ENCODE results near the gene VWA5B2. TPM values are rescaled to one million over a fixed set of nuclear protein-coding genes. Genes with fewer than 3 reads are reported as not detected.

The VWA5B2 gene
- total and polyA plus RNA-seq, 2 experiments from 2014 or later, result 0.66 TPM; not detected in 1

DNA sequence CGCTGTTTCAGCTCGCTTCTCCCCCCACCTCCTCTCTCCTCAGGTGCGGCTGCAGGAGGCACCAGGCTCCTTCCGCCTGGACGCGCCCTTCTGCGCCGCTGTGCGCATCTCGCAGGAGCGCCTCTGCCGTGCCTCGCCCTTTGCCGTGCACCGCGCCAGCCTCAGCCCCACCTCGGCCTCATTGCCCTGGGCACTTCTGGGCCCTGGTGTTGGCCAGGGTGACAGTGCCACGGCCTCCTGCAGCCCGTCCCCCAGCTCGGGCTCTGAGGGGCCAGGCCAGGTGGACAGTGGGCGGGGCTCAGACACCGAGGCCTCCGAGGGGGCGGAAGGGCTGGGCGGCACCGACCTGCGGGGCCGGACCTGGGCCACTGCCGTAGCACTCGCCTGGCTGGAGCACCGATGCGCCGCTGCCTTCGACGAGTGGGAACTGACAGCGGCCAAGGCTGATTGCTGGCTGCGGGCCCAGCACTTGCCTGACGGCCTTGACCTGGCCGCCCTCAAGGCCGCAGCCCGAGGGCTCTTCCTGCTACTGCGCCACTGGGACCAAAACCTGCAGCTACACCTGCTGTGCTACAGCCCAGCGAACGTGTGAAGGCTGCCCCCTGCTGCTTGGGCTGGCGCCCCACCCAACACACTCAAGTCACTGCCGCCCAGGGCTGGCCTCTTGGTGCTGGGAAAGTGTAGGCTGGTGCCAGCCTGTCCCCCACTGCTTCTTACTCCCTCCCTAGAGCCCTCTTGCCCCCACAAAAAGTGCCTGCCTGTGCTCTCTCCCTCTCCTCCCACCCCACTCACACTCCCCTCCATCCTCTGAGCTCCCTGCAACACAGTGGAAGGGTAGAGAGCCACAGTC is 12.3 kb downstream of the VWA5B2 start (continued):
- TF ChIP-seq, protein P1, sequence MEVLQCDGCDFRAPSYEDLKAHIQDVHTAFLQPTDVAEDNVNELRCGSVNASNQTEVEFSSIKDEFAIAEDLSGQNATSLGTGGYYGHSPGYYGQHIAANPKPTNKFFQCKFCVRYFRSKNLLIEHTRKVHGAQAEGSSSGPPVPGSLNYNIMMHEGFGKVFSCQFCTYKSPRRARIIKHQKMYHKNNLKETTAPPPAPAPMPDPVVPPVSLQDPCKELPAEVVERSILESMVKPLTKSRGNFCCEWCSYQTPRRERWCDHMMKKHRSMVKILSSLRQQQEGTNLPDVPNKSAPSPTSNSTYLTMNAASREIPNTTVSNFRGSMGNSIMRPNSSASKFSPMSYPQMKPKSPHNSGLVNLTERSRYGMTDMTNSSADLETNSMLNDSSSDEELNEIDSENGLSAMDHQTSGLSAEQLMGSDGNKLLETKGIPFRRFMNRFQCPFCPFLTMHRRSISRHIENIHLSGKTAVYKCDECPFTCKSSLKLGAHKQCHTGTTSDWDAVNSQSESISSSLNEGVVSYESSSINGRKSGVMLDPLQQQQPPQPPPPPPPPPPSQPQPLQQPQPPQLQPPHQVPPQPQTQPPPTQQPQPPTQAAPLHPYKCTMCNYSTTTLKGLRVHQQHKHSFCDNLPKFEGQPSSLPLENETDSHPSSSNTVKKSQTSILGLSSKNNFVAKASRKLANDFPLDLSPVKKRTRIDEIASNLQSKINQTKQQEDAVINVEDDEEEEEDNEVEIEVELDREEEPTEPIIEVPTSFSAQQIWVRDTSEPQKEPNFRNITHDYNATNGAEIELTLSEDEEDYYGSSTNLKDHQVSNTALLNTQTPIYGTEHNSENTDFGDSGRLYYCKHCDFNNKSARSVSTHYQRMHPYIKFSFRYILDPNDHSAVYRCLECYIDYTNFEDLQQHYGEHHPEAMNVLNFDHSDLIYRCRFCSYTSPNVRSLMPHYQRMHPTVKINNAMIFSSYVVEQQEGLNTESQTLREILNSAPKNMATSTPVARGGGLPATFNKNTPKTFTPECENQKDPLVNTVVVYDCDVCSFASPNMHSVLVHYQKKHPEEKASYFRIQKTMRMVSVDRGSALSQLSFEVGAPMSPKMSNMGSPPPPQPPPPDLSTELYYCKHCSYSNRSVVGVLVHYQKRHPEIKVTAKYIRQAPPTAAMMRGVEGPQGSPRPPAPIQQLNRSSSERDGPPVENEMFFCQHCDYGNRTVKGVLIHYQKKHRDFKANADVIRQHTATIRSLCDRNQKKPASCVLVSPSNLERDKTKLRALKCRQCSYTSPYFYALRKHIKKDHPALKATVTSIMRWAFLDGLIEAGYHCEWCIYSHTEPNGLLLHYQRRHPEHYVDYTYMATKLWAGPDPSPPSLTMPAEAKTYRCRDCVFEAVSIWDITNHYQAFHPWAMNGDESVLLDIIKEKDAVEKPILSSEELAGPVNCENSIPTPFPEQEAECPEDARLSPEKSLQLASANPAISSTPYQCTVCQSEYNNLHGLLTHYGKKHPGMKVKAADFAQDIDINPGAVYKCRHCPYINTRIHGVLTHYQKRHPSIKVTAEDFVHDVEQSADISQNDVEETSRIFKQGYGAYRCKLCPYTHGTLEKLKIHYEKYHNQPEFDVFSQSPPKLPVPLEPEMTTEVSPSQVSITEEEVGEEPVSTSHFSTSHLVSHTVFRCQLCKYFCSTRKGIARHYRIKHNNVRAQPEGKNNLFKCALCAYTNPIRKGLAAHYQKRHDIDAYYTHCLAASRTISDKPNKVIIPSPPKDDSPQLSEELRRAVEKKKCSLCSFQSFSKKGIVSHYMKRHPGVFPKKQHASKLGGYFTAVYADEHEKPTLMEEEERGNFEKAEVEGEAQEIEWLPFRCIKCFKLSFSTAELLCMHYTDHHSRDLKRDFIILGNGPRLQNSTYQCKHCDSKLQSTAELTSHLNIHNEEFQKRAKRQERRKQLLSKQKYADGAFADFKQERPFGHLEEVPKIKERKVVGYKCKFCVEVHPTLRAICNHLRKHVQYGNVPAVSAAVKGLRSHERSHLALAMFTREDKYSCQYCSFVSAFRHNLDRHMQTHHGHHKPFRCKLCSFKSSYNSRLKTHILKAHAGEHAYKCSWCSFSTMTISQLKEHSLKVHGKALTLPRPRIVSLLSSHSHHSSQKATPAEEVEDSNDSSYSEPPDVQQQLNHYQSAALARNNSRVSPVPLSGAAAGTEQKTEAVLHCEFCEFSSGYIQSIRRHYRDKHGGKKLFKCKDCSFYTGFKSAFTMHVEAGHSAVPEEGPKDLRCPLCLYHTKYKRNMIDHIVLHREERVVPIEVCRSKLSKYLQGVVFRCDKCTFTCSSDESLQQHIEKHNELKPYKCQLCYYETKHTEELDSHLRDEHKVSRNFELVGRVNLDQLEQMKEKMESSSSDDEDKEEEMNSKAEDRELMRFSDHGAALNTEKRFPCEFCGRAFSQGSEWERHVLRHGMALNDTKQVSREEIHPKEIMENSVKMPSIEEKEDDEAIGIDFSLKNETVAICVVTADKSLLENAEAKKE (CRISPR knock-in tag; IDR thresholded peaks at IDR 0.05), result no peak
- no peak for TF ChIP-seq ZNF114 (CRISPR knock-in tag; IDR thresholded peaks at IDR 0.05)
- TF ChIP-seq, protein P2, sequence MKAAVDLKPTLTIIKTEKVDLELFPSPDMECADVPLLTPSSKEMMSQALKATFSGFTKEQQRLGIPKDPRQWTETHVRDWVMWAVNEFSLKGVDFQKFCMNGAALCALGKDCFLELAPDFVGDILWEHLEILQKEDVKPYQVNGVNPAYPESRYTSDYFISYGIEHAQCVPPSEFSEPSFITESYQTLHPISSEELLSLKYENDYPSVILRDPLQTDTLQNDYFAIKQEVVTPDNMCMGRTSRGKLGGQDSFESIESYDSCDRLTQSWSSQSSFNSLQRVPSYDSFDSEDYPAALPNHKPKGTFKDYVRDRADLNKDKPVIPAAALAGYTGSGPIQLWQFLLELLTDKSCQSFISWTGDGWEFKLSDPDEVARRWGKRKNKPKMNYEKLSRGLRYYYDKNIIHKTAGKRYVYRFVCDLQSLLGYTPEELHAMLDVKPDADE (IDR thresholded peaks at IDR 0.05), result no peak
- TF ChIP-seq JUNB (IDR thresholded peaks at IDR 0.05; ENCODE audit: unreplicated experiment), result no peak
- peak; percentile 49 for TF ChIP-seq POLR2AphosphoS5 (IDR thresholded peaks at IDR 0.05; ENCODE audit: low read depth)

DNA sequence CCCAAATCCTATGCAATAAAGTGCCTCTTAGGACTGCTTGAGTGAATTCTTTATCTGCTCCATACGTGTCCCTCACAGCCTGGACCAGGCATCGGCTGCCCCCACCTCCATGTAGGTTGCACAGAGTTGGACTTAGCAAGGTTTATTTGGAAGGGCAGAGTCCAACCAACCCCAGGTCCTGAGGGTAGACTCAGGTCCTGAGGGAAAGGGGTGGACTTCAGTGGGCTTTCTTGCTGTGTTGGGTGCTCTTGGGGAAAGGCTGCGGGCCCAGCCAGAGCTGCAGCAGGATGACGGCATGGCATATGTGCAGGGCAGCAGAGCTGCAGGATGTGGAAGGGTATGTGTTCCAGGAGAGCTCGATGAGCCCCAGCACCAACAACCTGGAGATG is 12.9 kb downstream of the VWA5B2 start:
- Histone ChIP-seq H3K4me3 (peak overlapping the region; percentile 62; the same call in 1 of the 2 replicates), H2AFZ (no peak overlapping the region), H3K9me2 (ENCODE audit: insufficient read depth) (no peaks in the 10 kb centered on the region), H3F3A (replicated peaks; ENCODE audit: low read depth) (no peaks in the 10 kb centered on the region), H3K27ac (ENCODE audit: low read depth) (no peak overlapping the region), H3K27me3 (ENCODE audit: insufficient read depth) (peaks cover 11% of the 10 kb centered on the region), H3K4me2 (peak overlapping the region; percentile 84), H3K4me1 (ENCODE audit: insufficient read depth) (no peaks in the 10 kb centered on the region), H3K36me3 (ENCODE audit: insufficient read depth) (peaks cover 3% of the 10 kb centered on the region; the same call in 1 of the 2 replicates), H4K20me1 (replicated peaks; ENCODE audit: insufficient read depth) (peaks cover 16% of the 10 kb centered on the region), H3K79me2 (replicated peaks; ENCODE audit: insufficient read depth) (peaks cover 8% of the 10 kb centered on the region; the same call in 1 of the 2 replicates)
- H3K27ac Mint-ChIP-seq, result no peak overlapping the region
- peak overlapping the region; percentile 45 for H3K4me3 Mint-ChIP-seq
- H3K9me3 Mint-ChIP-seq, result no peaks in the 10 kb centered on the region
- H3K36me3 Mint-ChIP-seq (ENCODE audit: low read depth), result peaks cover 40% of the 10 kb centered on the region
- peaks cover 10% of the 10 kb centered on the region for H3K4me1 Mint-ChIP-seq
- TF ChIP-seq EZH2 (IDR thresholded peaks at IDR 0.05; ENCODE audit: low read depth, unreplicated experiment) (no peak), POLR2AphosphoS5 (IDR thresholded peaks at IDR 0.05; ENCODE audit: low read depth) (no peak)
- TF ChIP-seq, protein P3, sequence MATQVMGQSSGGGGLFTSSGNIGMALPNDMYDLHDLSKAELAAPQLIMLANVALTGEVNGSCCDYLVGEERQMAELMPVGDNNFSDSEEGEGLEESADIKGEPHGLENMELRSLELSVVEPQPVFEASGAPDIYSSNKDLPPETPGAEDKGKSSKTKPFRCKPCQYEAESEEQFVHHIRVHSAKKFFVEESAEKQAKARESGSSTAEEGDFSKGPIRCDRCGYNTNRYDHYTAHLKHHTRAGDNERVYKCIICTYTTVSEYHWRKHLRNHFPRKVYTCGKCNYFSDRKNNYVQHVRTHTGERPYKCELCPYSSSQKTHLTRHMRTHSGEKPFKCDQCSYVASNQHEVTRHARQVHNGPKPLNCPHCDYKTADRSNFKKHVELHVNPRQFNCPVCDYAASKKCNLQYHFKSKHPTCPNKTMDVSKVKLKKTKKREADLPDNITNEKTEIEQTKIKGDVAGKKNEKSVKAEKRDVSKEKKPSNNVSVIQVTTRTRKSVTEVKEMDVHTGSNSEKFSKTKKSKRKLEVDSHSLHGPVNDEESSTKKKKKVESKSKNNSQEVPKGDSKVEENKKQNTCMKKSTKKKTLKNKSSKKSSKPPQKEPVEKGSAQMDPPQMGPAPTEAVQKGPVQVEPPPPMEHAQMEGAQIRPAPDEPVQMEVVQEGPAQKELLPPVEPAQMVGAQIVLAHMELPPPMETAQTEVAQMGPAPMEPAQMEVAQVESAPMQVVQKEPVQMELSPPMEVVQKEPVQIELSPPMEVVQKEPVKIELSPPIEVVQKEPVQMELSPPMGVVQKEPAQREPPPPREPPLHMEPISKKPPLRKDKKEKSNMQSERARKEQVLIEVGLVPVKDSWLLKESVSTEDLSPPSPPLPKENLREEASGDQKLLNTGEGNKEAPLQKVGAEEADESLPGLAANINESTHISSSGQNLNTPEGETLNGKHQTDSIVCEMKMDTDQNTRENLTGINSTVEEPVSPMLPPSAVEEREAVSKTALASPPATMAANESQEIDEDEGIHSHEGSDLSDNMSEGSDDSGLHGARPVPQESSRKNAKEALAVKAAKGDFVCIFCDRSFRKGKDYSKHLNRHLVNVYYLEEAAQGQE (IDR thresholded peaks at IDR 0.05; ENCODE audit: unreplicated experiment), result no peak
- ATAC-seq (no peak), DNase-seq (ENCODE audit: low spot score) (no peak)
- H3K27me3 Mint-ChIP-seq (ENCODE audit: insufficient read depth, low read depth, poor library complexity), result peaks cover 10% of the 10 kb centered on the region
